Measurements from ENCODE around the gene OASL.

OASL gene

DNA sequence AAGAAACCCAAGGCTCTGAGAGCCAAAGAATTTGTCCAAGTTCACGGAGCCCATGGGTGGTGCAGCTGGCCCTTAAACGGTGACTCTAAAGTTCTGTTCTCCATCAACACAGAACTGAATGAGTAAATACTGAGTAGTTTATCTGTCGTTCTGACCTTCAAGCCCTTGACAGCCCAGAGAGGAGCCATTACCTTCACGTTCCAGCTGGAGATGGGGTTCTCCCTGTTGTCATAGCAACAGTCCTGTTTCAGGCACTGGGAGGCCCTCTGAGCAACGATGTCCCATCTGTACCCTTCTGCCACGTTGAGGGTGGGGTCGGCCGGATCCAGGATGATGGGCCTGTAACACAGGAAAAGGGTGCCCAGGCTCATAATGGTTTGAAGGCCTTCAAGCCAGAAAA is 15.2 kb downstream of the OASL start:
- H3K79me2 ChIP-seq (ENCODE audit: control insufficient read depth, insufficient read depth, low read length, poor library complexity): no peaks in the 10 kb centered on the region
- H3K23ac ChIP-seq (ENCODE audit: low read length): no peak overlapping the region
- H2BK5ac ChIP-seq (ENCODE audit: low read depth, low read length, poor library complexity): no peak overlapping the region
- H3K4me1 ChIP-seq (ENCODE audit: control insufficient read depth in 1 of 2, insufficient read depth in 2 of 2, low read length in 2 of 2): peaks cover 4 to 7% of the 10 kb centered on the region in 2 experiments
- H2BK120ac ChIP-seq (ENCODE audit: insufficient read depth, low read length, poor library complexity): no peak overlapping the region
- H4K8ac ChIP-seq (ENCODE audit: low read depth, low read length): no peak overlapping the region
- H2BK12ac ChIP-seq (ENCODE audit: low read length): no peak overlapping the region
- no peak overlapping the region for H3K14ac ChIP-seq (ENCODE audit: low read length)
- H3K9me3 ChIP-seq (ENCODE audit: insufficient read depth, low read depth, low read length): no peaks in the 10 kb centered on the region
- H2AK5ac ChIP-seq (ENCODE audit: low read length): no peak overlapping the region
- no peak overlapping the region for H3K9ac ChIP-seq (ENCODE audit: low read length)
- no peaks in the 10 kb centered on the region for H3K27me3 ChIP-seq (ENCODE audit: insufficient read depth, low read length)
- no peak for DNase-seq
- WGBS (ENCODE audit: extremely low coverage, insufficient coverage, insufficient read length): no CpG with 5 or more reads among the region's 8 CpGs
- no peak overlapping the region for H3K4me2 ChIP-seq (ENCODE audit: low read length)
- no peak overlapping the region for H4K12ac ChIP-seq (ENCODE audit: low read depth, low read length)
- no peaks in the 10 kb centered on the region for H3K79me1 ChIP-seq (ENCODE audit: low read length)
- no peak overlapping the region for H3K27ac ChIP-seq (ENCODE audit: low read depth, low read length)
- H4K91ac ChIP-seq (ENCODE audit: low read depth, low read length): no peak overlapping the region
- H3K4ac ChIP-seq (ENCODE audit: low read depth, low read length): no peak overlapping the region
- H2AFZ ChIP-seq (ENCODE audit: insufficient read depth, low read length, poor library complexity): no peak overlapping the region
- no peak overlapping the region for H3K4me3 ChIP-seq (ENCODE audit: low read depth, low read length)
- H3K36me3 ChIP-seq (ENCODE audit: control insufficient read depth in 1 of 2, insufficient read depth in 2 of 2, low read length in 2 of 2): no peaks in the 10 kb centered on the region
- H3K18ac ChIP-seq (ENCODE audit: low read length): no peak overlapping the region

DNA sequence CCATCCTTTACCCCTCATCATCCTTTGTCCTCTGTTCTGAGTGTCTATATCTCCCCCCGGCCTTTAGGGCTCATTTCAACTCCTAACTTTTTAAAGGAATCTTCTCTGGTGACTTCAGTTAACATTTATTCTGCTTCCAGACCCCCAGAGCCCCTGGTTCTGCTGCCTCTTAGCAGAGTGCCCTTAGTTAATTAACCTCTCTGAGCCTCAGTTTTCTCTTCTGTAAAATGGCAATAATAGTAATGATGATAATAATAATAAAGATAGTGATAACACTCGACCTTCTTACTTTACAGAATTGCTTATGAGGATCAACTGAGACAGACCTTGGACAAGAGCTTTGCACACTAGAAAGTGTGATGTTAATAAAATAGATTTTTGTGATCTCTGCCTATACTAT is 16.3 kb downstream of the OASL start:
- no peak overlapping the region for H2BK5ac ChIP-seq (ENCODE audit: low read depth, low read length, poor library complexity)
- H3K9ac ChIP-seq (ENCODE audit: low read length): no peak overlapping the region
- H4K12ac ChIP-seq (ENCODE audit: low read depth, low read length): no peak overlapping the region
- no peak overlapping the region for H3K4ac ChIP-seq (ENCODE audit: low read depth, low read length)
- no peaks in the 10 kb centered on the region for H3K27me3 ChIP-seq (ENCODE audit: insufficient read depth, low read length)
- no peak overlapping the region for H3K27ac ChIP-seq (ENCODE audit: low read depth, low read length)
- H3K4me2 ChIP-seq (ENCODE audit: low read length): no peak overlapping the region
- peaks cover 4 to 7% of the 10 kb centered on the region in 2 experiments for H3K4me1 ChIP-seq (ENCODE audit: control insufficient read depth in 1 of 2, insufficient read depth in 2 of 2, low read length in 2 of 2)
- no peaks in the 10 kb centered on the region for H3K9me3 ChIP-seq (ENCODE audit: insufficient read depth, low read depth, low read length)
- no peak overlapping the region for H4K91ac ChIP-seq (ENCODE audit: low read depth, low read length)
- H3K18ac ChIP-seq (ENCODE audit: low read length): no peak overlapping the region
- no peak overlapping the region for H4K8ac ChIP-seq (ENCODE audit: low read depth, low read length)
- H2BK120ac ChIP-seq (ENCODE audit: insufficient read depth, low read length, poor library complexity): no peak overlapping the region
- H3K23ac ChIP-seq (ENCODE audit: low read length): no peak overlapping the region
- H3K36me3 ChIP-seq (ENCODE audit: control insufficient read depth in 1 of 2, insufficient read depth in 2 of 2, low read length in 2 of 2): no peaks in the 10 kb centered on the region
- no peak overlapping the region for H2BK12ac ChIP-seq (ENCODE audit: low read length)
- no peak overlapping the region for H2AK5ac ChIP-seq (ENCODE audit: low read length)
- H3K79me1 ChIP-seq (ENCODE audit: low read length): no peaks in the 10 kb centered on the region
- DNase-seq: no peak
- no peak overlapping the region for H3K14ac ChIP-seq (ENCODE audit: low read length)
- H3K79me2 ChIP-seq (ENCODE audit: control insufficient read depth, insufficient read depth, low read length, poor library complexity): no peaks in the 10 kb centered on the region
- H3K4me3 ChIP-seq (ENCODE audit: low read depth, low read length): no peak overlapping the region
- WGBS (ENCODE audit: extremely low coverage, insufficient coverage, insufficient read length): no CpG with 5 or more reads among the region's 2 CpGs
- no peak overlapping the region for H2AFZ ChIP-seq (ENCODE audit: insufficient read depth, low read length, poor library complexity)

GRCh38 chr12:121021754-121022153 is 17.3 kb downstream of the OASL start:
- no peaks in the 10 kb centered on the region for H3K79me2 ChIP-seq (ENCODE audit: control insufficient read depth, insufficient read depth, low read length, poor library complexity)
- H3K27ac ChIP-seq (ENCODE audit: low read depth, low read length): no peak overlapping the region
- H3K23ac ChIP-seq (ENCODE audit: low read length): no peak overlapping the region
- H3K18ac ChIP-seq (ENCODE audit: low read length): no peak overlapping the region
- H3K9ac ChIP-seq (ENCODE audit: low read length): no peak overlapping the region
- H3K4me2 ChIP-seq (ENCODE audit: low read length): no peak overlapping the region
- H3K36me3 ChIP-seq (ENCODE audit: control insufficient read depth in 1 of 2, insufficient read depth in 2 of 2, low read length in 2 of 2): no peaks in the 10 kb centered on the region
- no peak overlapping the region for H2BK120ac ChIP-seq (ENCODE audit: insufficient read depth, low read length, poor library complexity)
- H2BK12ac ChIP-seq (ENCODE audit: low read length): no peak overlapping the region
- no peaks in the 10 kb centered on the region for H3K9me3 ChIP-seq (ENCODE audit: insufficient read depth, low read depth, low read length)
- H4K12ac ChIP-seq (ENCODE audit: low read depth, low read length): no peak overlapping the region
- no peaks in the 10 kb centered on the region for H3K27me3 ChIP-seq (ENCODE audit: insufficient read depth, low read length)
- no peak overlapping the region for H2AFZ ChIP-seq (ENCODE audit: insufficient read depth, low read length, poor library complexity)
- H3K4me3 ChIP-seq (ENCODE audit: low read depth, low read length): no peak overlapping the region
- no peak overlapping the region for H3K14ac ChIP-seq (ENCODE audit: low read length)
- H4K8ac ChIP-seq (ENCODE audit: low read depth, low read length): no peak overlapping the region
- H3K4ac ChIP-seq (ENCODE audit: low read depth, low read length): no peak overlapping the region
- no peak overlapping the region for H2AK5ac ChIP-seq (ENCODE audit: low read length)
- H3K4me1 ChIP-seq (ENCODE audit: control insufficient read depth in 1 of 2, insufficient read depth in 2 of 2, low read length in 2 of 2): peaks cover 4 to 7% of the 10 kb centered on the region in 2 experiments
- no peak overlapping the region for H2BK5ac ChIP-seq (ENCODE audit: low read depth, low read length, poor library complexity)
- DNase-seq: no peak
- no CpG with 5 or more reads among the region's 6 CpGs for WGBS (ENCODE audit: extremely low coverage, insufficient coverage, insufficient read length)
- H4K91ac ChIP-seq (ENCODE audit: low read depth, low read length): no peak overlapping the region
- H3K79me1 ChIP-seq (ENCODE audit: low read length): no peaks in the 10 kb centered on the region

DNA sequence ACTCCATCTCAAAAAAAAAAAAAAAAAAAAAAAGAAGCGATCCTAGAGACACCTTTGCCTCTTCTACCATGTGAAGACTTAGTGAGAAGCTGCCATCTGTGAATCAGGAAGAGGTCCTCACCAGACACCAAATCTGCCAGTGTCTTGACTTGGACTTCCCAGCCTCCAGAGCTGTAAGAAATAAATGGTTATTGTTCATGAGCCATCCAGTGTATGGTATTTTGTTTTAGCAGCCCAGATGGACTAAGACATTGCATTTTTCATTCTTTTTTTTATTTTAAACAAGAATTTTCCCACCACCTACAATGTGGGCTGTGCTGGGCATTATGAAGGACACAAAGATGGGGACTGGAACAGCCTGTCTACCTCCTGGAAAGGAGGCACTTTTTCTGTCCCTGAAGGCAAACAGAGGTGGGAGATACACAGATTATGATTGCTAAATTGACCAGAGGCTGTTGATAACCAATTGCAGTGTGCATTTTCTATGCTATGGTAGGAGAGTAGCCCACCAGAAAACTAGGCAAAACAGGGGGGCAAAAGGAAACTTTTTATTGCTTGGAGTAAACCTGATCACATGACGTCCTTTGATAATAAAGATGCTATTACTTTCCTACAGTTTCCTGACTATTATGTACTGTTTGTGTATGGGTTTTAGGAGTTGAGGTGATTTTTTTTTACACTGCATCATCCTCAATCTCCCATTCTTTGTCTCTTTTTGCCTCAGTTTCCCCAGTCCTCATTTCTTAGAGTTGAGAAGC is 20.0 kb downstream of the OASL start:
- DNase-seq: no peak
- H4K12ac ChIP-seq (ENCODE audit: low read depth, low read length): no peak overlapping the region
- no peak overlapping the region for H2BK5ac ChIP-seq (ENCODE audit: low read depth, low read length, poor library complexity)
- peaks cover 5% of the 10 kb centered on the region for H3K79me2 ChIP-seq (ENCODE audit: control insufficient read depth, insufficient read depth, low read length, poor library complexity)
- no peak overlapping the region for H3K4ac ChIP-seq (ENCODE audit: low read depth, low read length)
- no CpG with 5 or more reads among the region's 2 CpGs for WGBS (ENCODE audit: extremely low coverage, insufficient coverage, insufficient read length)
- no peak overlapping the region for H3K23ac ChIP-seq (ENCODE audit: low read length)
- no peak overlapping the region for H3K9ac ChIP-seq (ENCODE audit: low read length)
- H2BK120ac ChIP-seq (ENCODE audit: insufficient read depth, low read length, poor library complexity): no peak overlapping the region
- no peak overlapping the region for H3K27ac ChIP-seq (ENCODE audit: low read depth, low read length)
- H3K79me1 ChIP-seq (ENCODE audit: low read length): peaks cover 2% of the 10 kb centered on the region
- H3K9me3 ChIP-seq (ENCODE audit: insufficient read depth, low read depth, low read length): no peaks in the 10 kb centered on the region
- no peak overlapping the region for H3K4me2 ChIP-seq (ENCODE audit: low read length)
- no peaks in the 10 kb centered on the region for H3K27me3 ChIP-seq (ENCODE audit: insufficient read depth, low read length)
- no peak overlapping the region for H3K4me3 ChIP-seq (ENCODE audit: low read depth, low read length)
- H2AFZ ChIP-seq (ENCODE audit: insufficient read depth, low read length, poor library complexity): no peak overlapping the region
- no peak overlapping the region for H2AK5ac ChIP-seq (ENCODE audit: low read length)
- H3K18ac ChIP-seq (ENCODE audit: low read length): no peak overlapping the region
- no peak overlapping the region for H4K8ac ChIP-seq (ENCODE audit: low read depth, low read length)
- no peaks in the 10 kb centered on the region for H3K36me3 ChIP-seq (ENCODE audit: control insufficient read depth in 1 of 2, insufficient read depth in 2 of 2, low read length in 2 of 2)
- no peak overlapping the region for H3K14ac ChIP-seq (ENCODE audit: low read length)
- H3K4me1 ChIP-seq (ENCODE audit: control insufficient read depth in 1 of 2, insufficient read depth in 2 of 2, low read length in 2 of 2): no peaks in the 10 kb centered on the region
- H4K91ac ChIP-seq (ENCODE audit: low read depth, low read length): no peak overlapping the region
- no peak overlapping the region for H2BK12ac ChIP-seq (ENCODE audit: low read length)

Measured in trophoblast cell (in vitro differentiated cells and primary cell).